Skin epidermis (tissue), 12 donors: ENCODE data around the gene RAPGEF3.

Experiments
- H3K27ac ChIP-seq, 21 experiments: fragments of 200-600 bp; sonication (generic) in 11 of 21; one replicate each; pipeline ENCODE4 v1.5.0; 2020; ENCODE audit warnings: mild to moderate bottlenecking in 3 of 21, inconsistent platforms in 2 of 21, moderate library complexity in 2 of 21
- H3K4me3 ChIP-seq, 7 experiments: fragments of 200-600 bp; sonication (generic) in 2 of 7; one replicate each; pipeline ENCODE4 v1.5.0; 2020; ENCODE audit warnings: inconsistent platforms in 2 of 7, mild to moderate bottlenecking in 2 of 7, moderate library complexity in 1 of 7

Gene RAPGEF3

GRCh38 chr12:47768323-47768811, 9.7 kb upstream of the RAPGEF3 start:
- no peak overlapping the region for H3K27ac ChIP-seq
- no peak overlapping the region for H3K4me3 ChIP-seq

GRCh38 chr12:47767216-47767724, 8.6 kb upstream of the RAPGEF3 start:
- H3K4me3 ChIP-seq: no peak overlapping the region
- H3K27ac ChIP-seq: no peak overlapping the region

- Histone ChIP-seq H3K4me3 (no peak overlapping the region), H3K27ac (no peak overlapping the region)
Observed at GRCh38 chr12:47766502-47767215, 8.0 kb upstream of the RAPGEF3 start.

GRCh38 chr12:47763481-47764346, 5.0 kb upstream of the RAPGEF3 start:
- no peak overlapping the region for H3K4me3 ChIP-seq
- H3K27ac ChIP-seq: peak overlapping the region in 1 of 21 experiments; percentile 11

- H3K4me3 ChIP-seq: no peak overlapping the region
- peak overlapping the region in 1 of 21 experiments; percentile 11 for H3K27ac ChIP-seq
Observed at GRCh38 chr12:47762850-47763465, 4.3 kb upstream of the RAPGEF3 start.

GRCh38 chr12:47758584-47758833, 171 bp downstream of the RAPGEF3 start:
- Histone ChIP-seq H3K27ac (peak overlapping the region in 19 of 21 experiments; percentile 48 to 91 (median 79)), H3K4me3 (peak overlapping the region; percentile 42 to 55 (median 49))

- Histone ChIP-seq H3K27ac (peak overlapping the region in 18 of 21 experiments; percentile 48 to 91 (median 80)), H3K4me3 (peak overlapping the region; percentile 42 to 55 (median 49))
Observed at GRCh38 chr12:47757840-47758583, 668 bp downstream of the RAPGEF3 start.

- H3K4me3 ChIP-seq: peak overlapping the region; percentile 9 to 55 (median 49)
- peak overlapping the region in 12 of 21 experiments; percentile 29 to 91 (median 70) for H3K27ac ChIP-seq
Observed at GRCh38 chr12:47757364-47757839, 1.3 kb downstream of the RAPGEF3 start.

- Histone ChIP-seq H3K4me3 (peak overlapping the region in 1 of 7 experiments; percentile 53), H3K27ac (peak overlapping the region in 10 of 21 experiments; percentile 7 to 83 (median 55))
Observed at GRCh38 chr12:47755655-47756562, 2.8 kb downstream of the RAPGEF3 start.

GRCh38 chr12:47754881-47755280, 3.8 kb downstream of the RAPGEF3 start:
- peak overlapping the region in 6 of 21 experiments; percentile 10 to 70 (median 50) for H3K27ac ChIP-seq
- H3K4me3 ChIP-seq: no peak overlapping the region

GRCh38 chr12:47754126-47754525, 4.6 kb downstream of the RAPGEF3 start:
- peak overlapping the region in 16 of 21 experiments; percentile 11 to 70 (median 42) for H3K27ac ChIP-seq
- H3K4me3 ChIP-seq: no peak overlapping the region

GRCh38 chr12:47753021-47754001, 5.4 kb downstream of the RAPGEF3 start:
- Histone ChIP-seq H3K27ac (peak overlapping the region in 18 of 21 experiments; percentile 2 to 70 (median 47)), H3K4me3 (no peak overlapping the region)

- peak overlapping the region in 18 of 21 experiments; percentile 2 to 70 (median 41) for H3K27ac ChIP-seq
- H3K4me3 ChIP-seq: no peak overlapping the region
Observed at GRCh38 chr12:47752552-47752951, 6.1 kb downstream of the RAPGEF3 start.

GRCh38 chr12:47752121-47752520, 6.6 kb downstream of the RAPGEF3 start:
- peak overlapping the region in 13 of 21 experiments; percentile 4 to 70 (median 35) for H3K27ac ChIP-seq

GRCh38 chr12:47751561-47751960, 7.1 kb downstream of the RAPGEF3 start:
- no peak overlapping the region for H3K4me3 ChIP-seq
- H3K27ac ChIP-seq: peak overlapping the region in 5 of 21 experiments; percentile 4 to 59 (median 35)

More at GRCh38 chr12:47752121-47752520, 6.6 kb downstream of the RAPGEF3 start:
- H3K4me3 ChIP-seq: no peak overlapping the region

- H3K4me3 ChIP-seq: no peak overlapping the region
- H3K27ac ChIP-seq: no peak overlapping the region
Observed at GRCh38 chr12:47750916-47751470, 7.7 kb downstream of the RAPGEF3 start.
